ENCODE results near the gene CCSER1.

The CCSER1 gene

GRCh38 chr4:90958256-90958895 lies 831.2 kb downstream of the CCSER1 start:
- DNase-seq (ENCODE audit: low read depth): no peak

GRCh38 chr4:90960433-90960832 lies 833.2 kb downstream of the CCSER1 start:
- DNase-seq (ENCODE audit: low read depth): no peak

- no peak for DNase-seq (ENCODE audit: low read depth)
Observed at GRCh38 chr4:90960840-90961239, 833.6 kb downstream of the CCSER1 start.

DNA sequence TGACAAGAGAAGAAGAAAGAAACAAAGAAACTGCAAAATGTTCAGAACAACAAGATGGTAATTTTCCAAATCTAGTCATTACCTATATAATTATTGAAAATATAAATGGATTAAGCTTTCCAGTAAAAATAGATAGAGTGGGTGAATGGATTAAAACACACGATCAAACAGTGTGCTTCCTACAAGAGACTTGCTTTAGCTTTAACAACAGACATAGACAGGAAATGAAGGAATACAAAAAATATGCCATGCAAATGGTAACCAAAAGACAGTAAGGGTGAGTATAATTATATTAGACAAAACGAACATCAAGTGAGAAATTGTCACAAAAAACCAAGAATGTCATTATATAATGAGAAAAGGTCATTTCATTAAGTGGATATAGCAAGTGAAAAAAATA lies 842.8 kb downstream of the CCSER1 start:
- DNase-seq (ENCODE audit: low read depth): no peak

GRCh38 chr4:90977726-90978125 lies 850.5 kb downstream of the CCSER1 start:
- no peak for DNase-seq (ENCODE audit: low read depth)

GRCh38 chr4:90979556-90979955 lies 852.4 kb downstream of the CCSER1 start:
- no peak for DNase-seq (ENCODE audit: low read depth)

DNA sequence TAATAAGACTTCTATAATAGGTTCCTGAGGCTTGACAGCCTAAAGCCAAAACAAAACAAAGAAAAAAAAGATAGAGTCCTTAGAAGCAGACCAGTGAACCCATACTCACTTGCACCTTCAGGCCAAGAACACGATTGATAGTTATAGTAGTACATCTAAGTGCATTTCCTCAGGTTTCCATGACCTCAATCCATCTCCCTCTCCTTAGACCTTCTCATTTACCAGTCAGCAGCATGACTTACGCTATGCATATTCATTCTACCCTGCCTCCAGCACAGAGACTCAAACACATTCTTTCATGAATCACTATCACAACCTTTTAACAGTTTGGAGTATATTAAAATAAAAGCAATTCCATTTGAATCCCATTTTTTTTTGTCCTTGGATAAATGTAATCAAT lies 855.6 kb downstream of the CCSER1 start:
- no peak for DNase-seq (ENCODE audit: low read depth)

DNA sequence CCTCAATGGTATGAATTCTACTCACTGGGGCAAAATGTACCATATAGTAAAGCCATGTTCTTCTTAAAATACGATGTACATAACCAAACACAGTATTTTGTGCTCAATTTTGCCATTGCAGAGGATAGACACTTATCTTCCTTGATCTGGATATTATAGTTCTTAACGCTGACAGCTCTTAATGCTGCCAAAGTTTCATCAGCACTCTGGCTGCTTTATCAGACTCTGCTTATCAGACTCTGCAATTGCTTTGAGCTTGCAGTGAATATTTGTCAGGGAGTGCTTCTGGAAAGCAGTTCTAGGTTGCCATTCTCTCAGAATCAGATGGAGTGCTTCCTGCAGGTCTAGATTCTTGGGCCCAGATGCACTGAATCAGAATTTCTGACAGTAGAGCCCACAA lies 863.1 kb downstream of the CCSER1 start:
- DNase-seq (ENCODE audit: low read depth): no peak

DNA sequence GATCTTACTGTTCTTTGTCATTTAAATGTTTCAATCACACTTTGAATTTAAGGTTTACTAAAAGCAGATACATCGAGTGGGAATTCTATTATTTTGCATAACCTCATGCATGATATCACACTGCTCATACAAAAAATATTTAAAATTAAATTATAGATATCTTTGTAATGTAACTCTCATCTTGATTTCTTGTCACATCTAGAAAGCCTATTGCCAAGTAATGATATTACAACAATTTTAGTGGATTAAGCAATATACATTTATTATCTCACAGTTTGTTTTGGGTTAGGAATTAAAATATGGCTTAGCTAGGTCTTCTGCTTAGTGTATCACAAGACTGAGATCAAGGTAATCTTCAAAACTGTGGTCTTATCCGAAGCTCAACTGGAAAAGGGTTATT lies 865.0 kb downstream of the CCSER1 start:
- no peak for DNase-seq (ENCODE audit: low read depth)

- no peak for DNase-seq (ENCODE audit: low read depth)
Observed at GRCh38 chr4:90994851-90995574, 867.8 kb downstream of the CCSER1 start.

- no peak for DNase-seq (ENCODE audit: low read depth)
Observed at GRCh38 chr4:90995996-90996395, 868.8 kb downstream of the CCSER1 start.

- DNase-seq (ENCODE audit: low read depth): no peak
Observed at GRCh38 chr4:90996813-90997212, 869.6 kb downstream of the CCSER1 start.

GRCh38 chr4:91015861-91016260 lies 888.7 kb downstream of the CCSER1 start:
- no peak for DNase-seq (ENCODE audit: low read depth)

DNA sequence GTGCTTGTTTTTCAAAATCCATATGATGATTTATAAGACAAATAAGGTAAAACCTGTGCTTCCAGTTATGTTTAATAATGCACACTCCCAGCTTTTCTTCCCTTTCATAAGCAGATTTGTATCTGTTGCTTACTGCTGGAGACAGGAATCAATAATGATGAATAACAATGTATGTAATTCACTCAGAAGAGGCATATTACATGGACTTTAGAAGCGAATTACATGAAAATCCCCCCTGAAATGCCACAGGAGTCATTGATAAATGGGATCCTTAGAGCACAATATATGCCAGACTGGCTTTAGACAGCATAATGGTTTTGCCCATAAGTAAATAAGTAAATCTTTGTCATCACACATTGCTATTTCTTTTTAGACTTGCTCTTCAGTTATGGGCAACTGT lies 892.3 kb downstream of the CCSER1 start:
- DNase-seq (ENCODE audit: low read depth): no peak

DNA sequence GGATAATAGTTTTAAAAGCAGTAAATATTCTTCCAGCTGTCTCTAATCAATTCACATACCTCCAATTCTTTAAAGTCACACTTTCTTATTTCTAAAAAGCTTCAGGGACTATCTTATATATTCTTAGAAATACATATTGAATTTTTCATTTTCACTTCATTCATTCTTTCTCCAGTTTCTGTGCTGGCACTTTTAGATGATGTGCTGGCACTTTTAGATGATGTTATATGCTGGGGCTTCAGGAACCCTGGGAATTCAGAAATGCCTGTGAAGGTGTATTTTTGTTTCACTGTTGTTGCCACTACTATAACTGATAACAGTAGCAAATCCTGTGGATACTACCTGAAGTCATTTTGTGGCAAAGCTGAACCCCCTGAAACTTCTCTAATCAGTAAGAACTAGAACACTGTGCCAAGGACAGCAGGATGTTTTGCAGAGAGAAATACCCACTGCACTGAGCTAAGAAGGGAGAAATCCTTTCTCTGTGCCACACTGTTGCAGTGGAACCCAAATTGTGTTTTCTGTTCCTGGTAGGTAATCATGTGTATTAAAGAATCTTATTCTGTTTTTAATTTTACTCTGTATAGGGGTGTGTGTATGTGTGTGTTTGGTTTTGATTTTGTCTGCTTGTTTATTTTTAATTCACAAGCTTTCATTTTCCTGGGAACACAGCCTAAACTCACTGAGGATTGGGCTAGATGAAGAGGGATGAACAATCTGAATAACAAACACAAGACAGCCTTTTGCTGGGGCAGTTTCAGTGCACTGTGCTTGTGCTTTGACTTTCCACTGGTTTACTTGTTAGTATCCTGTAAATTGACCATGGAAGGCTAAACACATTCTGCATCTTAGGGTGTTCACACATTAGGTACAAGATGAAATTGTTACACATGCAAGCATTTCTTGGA lies 898.3 kb downstream of the CCSER1 start:
- no peak for DNase-seq (ENCODE audit: low read depth)

DNA sequence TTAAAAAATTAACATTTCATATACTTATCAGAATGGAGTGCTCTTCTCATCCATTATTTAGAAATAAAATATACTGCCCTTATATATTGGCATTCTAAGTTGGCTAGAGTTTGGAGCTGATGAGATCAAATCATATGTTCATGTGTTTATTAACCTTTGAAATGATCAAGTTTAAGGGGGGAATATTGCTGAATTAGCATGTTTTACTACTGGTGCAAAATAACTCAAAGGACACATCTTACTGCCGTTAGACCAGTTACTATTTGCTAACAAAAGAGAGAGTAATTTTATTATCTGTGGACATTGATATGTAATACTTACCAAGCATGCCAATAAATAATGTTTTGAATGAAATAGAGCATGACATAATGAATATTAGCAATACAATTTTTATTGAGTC lies 901.0 kb downstream of the CCSER1 start:
- no peak for DNase-seq (ENCODE audit: low read depth)

- no peak for DNase-seq (ENCODE audit: low read depth)
Observed at GRCh38 chr4:91031761-91032160, 904.6 kb downstream of the CCSER1 start.

DNA sequence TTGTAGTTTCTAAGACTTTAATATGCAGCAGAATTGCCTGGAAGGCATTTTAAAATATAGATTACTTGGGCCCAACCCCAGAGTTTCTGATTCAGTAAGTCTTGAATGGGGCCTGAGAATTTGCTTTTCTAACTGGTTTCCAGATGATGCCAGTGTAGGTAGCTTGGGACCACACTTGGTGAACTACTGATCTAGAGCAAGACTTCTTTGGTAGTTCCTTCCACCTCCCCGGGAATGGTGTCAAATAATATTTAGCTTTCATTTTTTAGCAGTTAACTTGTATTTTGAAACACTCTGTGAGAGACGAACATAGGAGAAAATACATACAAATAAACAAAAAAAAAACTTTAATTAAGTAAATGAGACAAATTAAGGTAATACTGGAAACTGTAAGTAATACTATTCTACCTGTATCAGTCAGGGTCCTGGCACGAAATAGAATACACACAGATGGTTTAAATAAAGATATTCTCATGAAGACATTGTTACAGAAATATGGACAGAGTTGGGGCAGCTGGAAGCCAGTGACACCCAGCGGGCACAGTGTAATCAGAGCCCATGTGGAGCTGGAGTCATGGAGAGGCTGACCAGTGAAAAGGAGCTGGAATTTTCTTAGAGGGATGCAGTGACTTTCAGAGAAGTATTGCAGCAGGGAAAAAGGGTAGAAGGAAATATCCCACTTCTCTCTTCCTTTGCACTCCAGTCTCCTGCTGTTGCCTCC lies 905.7 kb downstream of the CCSER1 start:
- DNase-seq (ENCODE audit: low read depth): no peak

DNA sequence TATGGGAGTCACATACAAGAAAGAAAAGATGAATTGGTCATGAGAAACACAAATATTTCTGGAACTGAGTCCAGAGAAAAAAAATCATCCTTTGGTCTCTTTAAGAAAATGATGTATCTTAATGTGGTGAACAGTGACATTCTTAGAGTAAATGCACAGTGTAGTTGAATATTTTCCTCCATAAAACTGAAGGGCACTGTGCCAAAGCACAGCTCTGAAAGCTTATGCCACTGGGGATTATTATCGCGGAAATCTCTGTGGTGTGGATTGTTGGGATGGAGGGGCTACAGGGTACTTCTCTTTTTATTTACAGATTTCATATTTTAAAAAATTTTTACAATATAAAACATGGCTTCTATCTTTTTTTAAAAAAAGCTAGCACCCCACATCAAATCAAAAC lies 908.1 kb downstream of the CCSER1 start:
- DNase-seq (ENCODE audit: low read depth): no peak

DNA sequence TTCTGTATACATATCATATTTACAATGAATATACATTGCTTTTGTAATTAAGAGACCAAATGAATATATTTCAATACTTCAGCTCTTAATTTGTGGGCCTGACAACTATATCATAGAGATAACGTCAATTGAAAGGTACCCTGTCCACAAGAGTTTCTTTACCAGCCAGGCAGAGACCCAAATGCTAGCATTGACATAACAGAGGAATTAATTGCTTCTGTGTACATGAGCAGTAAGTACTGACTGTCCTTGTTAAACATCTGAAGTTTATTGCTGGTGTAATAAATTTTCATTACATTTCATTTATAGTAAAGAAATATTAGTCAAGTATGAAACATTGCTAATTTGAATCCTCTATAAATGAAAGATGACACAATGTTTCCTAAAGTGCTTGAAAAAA lies 910.8 kb downstream of the CCSER1 start:
- no peak for DNase-seq (ENCODE audit: low read depth)

DNA sequence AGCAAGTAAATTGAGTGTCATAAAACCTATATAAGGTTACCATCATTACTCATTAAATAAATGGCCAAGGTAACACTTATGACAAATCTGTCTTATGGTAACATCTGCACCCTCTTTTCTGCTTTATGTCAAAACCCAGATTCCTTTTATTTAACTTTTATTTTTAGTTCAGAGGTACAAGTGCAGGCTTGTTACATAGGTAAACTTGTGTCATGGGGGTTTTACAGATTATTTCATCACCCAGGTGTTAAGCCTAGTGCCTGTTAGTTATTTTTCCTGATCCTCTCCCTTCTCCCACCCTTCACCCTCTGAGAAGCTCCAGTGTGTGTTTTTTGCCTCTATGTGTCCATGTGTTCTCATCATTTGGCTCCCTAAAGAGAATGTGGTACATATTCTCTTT lies 930.7 kb downstream of the CCSER1 start:
- DNase-seq (ENCODE audit: low read depth): no peak

DNA sequence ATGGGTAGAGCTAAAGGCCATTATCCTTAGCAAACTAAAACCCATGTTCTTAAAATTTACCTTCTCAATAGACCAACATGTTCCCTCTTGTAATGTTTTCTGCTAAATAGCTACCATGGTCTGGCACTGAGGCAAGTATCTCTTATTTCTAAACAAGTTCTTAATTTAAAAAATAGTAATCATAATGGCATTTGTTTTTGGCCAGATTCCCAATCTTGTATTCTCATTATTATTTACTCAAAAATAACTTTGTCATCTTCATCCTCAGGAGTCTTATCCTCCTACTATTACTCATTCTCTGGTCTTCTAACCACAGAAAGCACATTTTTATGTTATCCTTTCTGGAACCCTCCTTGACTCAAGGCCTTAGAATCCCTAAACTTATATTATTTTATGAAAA lies 931.2 kb downstream of the CCSER1 start:
- DNase-seq (ENCODE audit: low read depth): no peak
